IMR-90 (cell line): ENCODE measurements around the gene SEPTIN10. TPM values are rescaled to one million over a fixed set of nuclear protein-coding genes. Genes with fewer than 3 reads are reported as not detected.

ENCODE experiments used
- ATAC-seq: fragments of 200-7000 bp; cut with Tn5 transposase; 2 replicates; pipeline ENCODE4 v1.9.1; 2020; ENCODE audit warnings: low read depth, mild to moderate bottlenecking, moderate library complexity
- BruUV-seq: library from RNA; stranded (reverse); fragments of 400-500 nt; replicated peaks from 2 replicates; lab custom pipeline; 2021; lab: Mats Ljungman, UMichigan
- CTCF ChIA-PET: fragments of 300-600 bp; formaldehyde crosslinking; extraction: SDS; loops from one replicate; lab custom pipeline; 2021; ENCODE audit warnings: antibody characterized with exemption; lab: Yijun Ruan, JAX
- POLR2A ChIA-PET: fragments of 300-600 bp; sonication (Branson Sonifier 250); formaldehyde crosslinking; loops from one replicate; lab custom pipeline; 2022; ENCODE audit warnings: antibody characterized with exemption; ENCODE audit not compliant: unreplicated experiment; lab: Charles Lee
- DNase-seq: peaks from one replicate; pipeline ENCODE4 v3.0.0; 2013
- H2AFZ ChIP-seq: replicated peaks from 2 replicates; pipeline ENCODE3; 2013; ENCODE audit warnings: low read length, mild to moderate bottlenecking; ENCODE audit not compliant: poor library complexity
- H2AK5ac ChIP-seq: 2 replicates; pipeline ENCODE4 v1.6.1; 2013; ENCODE audit warnings: low read depth, low read length, inconsistent platforms
- H2AK9ac ChIP-seq: replicated peaks from 2 replicates; pipeline ENCODE3; 2013; ENCODE audit warnings: mild to moderate bottlenecking, low read depth, low read length, moderate library complexity; ENCODE audit not compliant: poor library complexity
- H2BK120ac ChIP-seq: 2 replicates; pipeline ENCODE4 v1.6.1; 2013; ENCODE audit warnings: low read depth, low read length, inconsistent platforms
- H2BK15ac ChIP-seq: 3 replicates; pipeline ENCODE4 v1.6.1; 2013; ENCODE audit warnings: low read depth, low read length, inconsistent platforms
- H2BK20ac ChIP-seq: 2 replicates; pipeline ENCODE4 v1.6.1; 2013; ENCODE audit warnings: low read depth, mild to moderate bottlenecking, inconsistent platforms, low read length, moderate library complexity
- H2BK5ac ChIP-seq: 2 replicates; pipeline ENCODE4 v1.6.1; 2013; ENCODE audit warnings: mild to moderate bottlenecking, low read depth, low read length, inconsistent platforms; ENCODE audit not compliant: poor library complexity, severe bottlenecking
- H3K14ac ChIP-seq: replicated peaks from 2 replicates; pipeline ENCODE4 v1.6.1; 2013; ENCODE audit warnings: low read depth, low read length, inconsistent platforms
- H3K18ac ChIP-seq: 2 replicates; pipeline ENCODE4 v1.6.1; 2013; ENCODE audit warnings: low read depth, low read length, control low read depth
- H3K23ac ChIP-seq: 2 replicates; pipeline ENCODE4 v1.6.1; 2013; ENCODE audit warnings: low read depth, low read length, inconsistent platforms
- H3K27ac ChIP-seq: 2 replicates; pipeline ENCODE4 v1.5.1; 2013; ENCODE audit warnings: mild to moderate bottlenecking, control low read depth, low read length; ENCODE audit not compliant: insufficient read depth
- H3K27me3 ChIP-seq: 2 replicates; pipeline ENCODE4 v1.6.1; 2013; ENCODE audit warnings: low read length; ENCODE audit not compliant: control insufficient read depth, insufficient read depth
- H3K36me3 ChIP-seq: 2 replicates; pipeline ENCODE4 v1.6.1; 2013; ENCODE audit warnings: low read length, mixed read lengths; ENCODE audit not compliant: control insufficient read depth, insufficient read depth
- H3K4ac ChIP-seq: 2 replicates; pipeline ENCODE4 v1.6.1; 2013; ENCODE audit warnings: low read depth, low read length, inconsistent platforms
- H3K4me1 ChIP-seq: 2 replicates; pipeline ENCODE4 v1.6.1; 2013; ENCODE audit warnings: low read length, mixed read lengths; ENCODE audit not compliant: control insufficient read depth, insufficient read depth
- H3K4me2 ChIP-seq: 2 replicates; pipeline ENCODE4 v1.6.1; 2013; ENCODE audit warnings: low read depth, mild to moderate bottlenecking, control low read depth, low read length, moderate library complexity
- H3K4me3 ChIP-seq: 2 replicates; pipeline ENCODE4 v1.5.1; 2013; ENCODE audit warnings: low read depth, mild to moderate bottlenecking, control low read depth, low read length, moderate library complexity; ENCODE audit not compliant: insufficient read depth
- H3K56ac ChIP-seq: 2 replicates; pipeline ENCODE4 v1.6.1; 2013; ENCODE audit warnings: low read length, inconsistent platforms; ENCODE audit not compliant: insufficient read depth; ENCODE audit errors: extremely low read depth
- H3K79me1 ChIP-seq, 2 experiments: 2 replicates each; pipeline ENCODE4 v1.6.1; 2013; ENCODE audit warnings: low read length in 2 of 2, inconsistent platforms in 1 of 2, low read depth in 1 of 2
- H3K9ac ChIP-seq: 2 replicates; pipeline ENCODE4 v1.6.1; 2013; ENCODE audit warnings: low read depth, low read length, control low read depth
- H3K9me1 ChIP-seq: 2 replicates; pipeline ENCODE4 v1.6.1; 2013; ENCODE audit warnings: low read length, inconsistent platforms; ENCODE audit not compliant: insufficient read depth
- H3K9me3 ChIP-seq: 2 replicates; pipeline ENCODE4 v1.6.1; 2013; ENCODE audit warnings: low read length; ENCODE audit not compliant: control insufficient read depth, insufficient read depth
- H4K20me1 ChIP-seq: 2 replicates; pipeline ENCODE4 v1.6.1; 2013; ENCODE audit warnings: low read length, inconsistent platforms; ENCODE audit not compliant: insufficient read depth
- H4K5ac ChIP-seq: 2 replicates; pipeline ENCODE4 v1.6.1; 2013; ENCODE audit warnings: mild to moderate bottlenecking, low read depth, low read length, control low read depth
- H4K8ac ChIP-seq, 2 experiments: 2 replicates each; pipeline ENCODE4 v1.6.1; 2013; ENCODE audit warnings: low read depth in 2 of 2, low read length in 2 of 2, control low read depth in 1 of 2, inconsistent platforms in 1 of 2
- H4K91ac ChIP-seq: 2 replicates; pipeline ENCODE4 v1.6.1; 2013; ENCODE audit warnings: low read depth, low read length, inconsistent platforms; ENCODE audit not compliant: insufficient read depth
- CEBPB ChIP-seq: IDR thresholded peaks from 2 replicates; pipeline ENCODE4 v1.6.1; 2012; ENCODE audit warnings: low read depth, low read length, improper control_type of control experiment
- CHD1 ChIP-seq: IDR thresholded peaks from 2 replicates; pipeline ENCODE4 v1.6.1; 2012; ENCODE audit warnings: low read depth, low read length, improper control_type of control experiment
- CTCF ChIP-seq: conservative IDR thresholded peaks from 2 replicates; pipeline ENCODE4 v1.5.1; 2012; ENCODE audit warnings: mild to moderate bottlenecking, low read depth, low read length, improper control_type of control experiment
- ELK1 ChIP-seq: fragments of 150-350 bp; IDR thresholded peaks from 2 replicates; pipeline ENCODE4 v1.6.1; 2016; ENCODE audit warnings: low read depth, mild to moderate bottlenecking, low read length, moderate library complexity, borderline replicate concordance
- MAFK ChIP-seq: IDR thresholded peaks from 2 replicates; pipeline ENCODE4 v1.6.1; 2012; ENCODE audit warnings: low read depth, low read length, improper control_type of control experiment
- RAD21 ChIP-seq: IDR thresholded peaks from 2 replicates; pipeline ENCODE4 v1.6.1; 2012; ENCODE audit warnings: low read length, improper control_type of control experiment
- RCOR1 ChIP-seq: IDR thresholded peaks from 2 replicates; pipeline ENCODE4 v1.6.1; 2012; ENCODE audit warnings: mild to moderate bottlenecking, low read length, improper control_type of control experiment; ENCODE audit not compliant: insufficient replicate concordance
- RFX5 ChIP-seq: IDR thresholded peaks from 2 replicates; pipeline ENCODE4 v1.8.0; 2012; ENCODE audit warnings: low read depth, mild to moderate bottlenecking, low read length, moderate library complexity
- WGBS, 2 experiments: methylation state at CpG; one replicate each; pipeline versions ENCODE4 v1.1.5 to v1.1.7; 2013; ENCODE audit warnings: missing lambda C conversion rate in 2 of 2; ENCODE audit not compliant: insufficient read length in 1 of 2; ENCODE audit errors: extremely low coverage in 2 of 2; 5-methylcytosine and 5-hydroxymethylcytosine counted together
- dilution Hi-C: fragments of 300-500 bp; cut with HindIII; formaldehyde crosslinking; loops from one replicate; pipeline ENCODE4 v1.14.3; 2018; ENCODE audit warnings: low sequenced_read_pairs; ENCODE audit not compliant: unreplicated experiment
- in situ Hi-C: fragments of 300-500 bp; cut with MboI; formaldehyde crosslinking; loops from 3 replicates; pipeline ENCODE4 v1.14.3; 2019; ENCODE audit warnings: low sequenced_read_pairs, inconsistent platforms, mixed read lengths
- intact Hi-C: fragments of 100-400 bp; cut with micrococcal nuclease; formaldehyde crosslinking; loops from 2 replicates; pipeline ENCODE4 v1.10.0; 2022
- polyA plus RNA-seq, 3 experiments: library from polyadenylated mRNA; depleted of rRNA; stranded (reverse); fragments of >200 nt; gene quantifications; 2 replicates each; pipeline ENCODE4 v1.2.3, GENCODE V29; 2012; ENCODE audit warnings: low replicate concordance in 1 of 3
- total RNA-seq: library from RNA; depleted of rRNA; stranded (reverse); fragments of >200 nt; gene quantifications from 2 replicates; pipeline ENCODE4 v1.2.3, GENCODE V29; 2012

The SEPTIN10 gene
- total and polyA plus RNA-seq, 2 of the 4 experiments (the other 2 are of a cell fraction) = 55.4 to 82.6 TPM

GRCh38 chr2:109521233-109522062, 92.3 kb downstream of the SEPTIN10 start:
- H3K4me1 ChIP-seq = no peaks in the 10 kb centered on the region
- no peak overlapping the region for H3K9ac ChIP-seq
- WGBS, 2 experiments = 71% methylated on average over 1 of the region's 20 CpGs; no CpG with 5 or more reads in 1 of the 2 experiments
- H4K8ac ChIP-seq = no peak overlapping the region
- BruUV-seq = no TSS peak
- H3K23ac ChIP-seq = no peak overlapping the region
- no peak overlapping the region for H2BK15ac ChIP-seq
- no peak overlapping the region for H4K91ac ChIP-seq
- intact Hi-C loops (no loop called here), dilution Hi-C loops (no loop called here), in situ Hi-C loops (no loop called here)
- H2AK5ac ChIP-seq = no peak overlapping the region
- no peaks in the 10 kb centered on the region for H3K9me3 ChIP-seq
- ATAC-seq = no peak
- H3K14ac ChIP-seq = no peak overlapping the region
- no peaks in the 10 kb centered on the region for H3K79me1 ChIP-seq
- ChIA-PET POLR2A (no interaction called here), CTCF (no interaction called here)
- no peak overlapping the region for H3K27ac ChIP-seq
- no peak for DNase-seq
- no peak overlapping the region for H3K4me3 ChIP-seq
- H3K9me1 ChIP-seq = no peaks in the 10 kb centered on the region
- no peaks in the 10 kb centered on the region for H3K36me3 ChIP-seq
- no peak overlapping the region for H3K18ac ChIP-seq
- no peak overlapping the region for H2BK120ac ChIP-seq
- TF ChIP-seq MAFK = no peak
- no peak for TF ChIP-seq RCOR1
- TF ChIP-seq CTCF = no peak
- no peak for TF ChIP-seq CEBPB
- no peak for TF ChIP-seq CHD1
- no peak for TF ChIP-seq ELK1
- no peak for TF ChIP-seq RAD21
- TF ChIP-seq RFX5 = no peak
- H4K5ac ChIP-seq = no peak overlapping the region
- no peaks in the 10 kb centered on the region for H4K20me1 ChIP-seq
- peaks cover 17% of the 10 kb centered on the region; the same call in 1 of the 2 replicates for H3K27me3 ChIP-seq
- H2AFZ ChIP-seq = no peak overlapping the region
- H3K4me2 ChIP-seq = no peak overlapping the region
- H2BK5ac ChIP-seq = no peak overlapping the region
- no peak overlapping the region for H3K56ac ChIP-seq
- H2BK20ac ChIP-seq = no peak overlapping the region
- H2AK9ac ChIP-seq = no peak overlapping the region
- H3K4ac ChIP-seq = no peak overlapping the region
